HepG2 (cell line): ENCODE measurements around the gene LMAN1L. TPM values are rescaled to one million over a fixed set of nuclear protein-coding genes. Genes with fewer than 3 reads are reported as not detected.
"Not testable (repeated sequence)": the region's sequence is repeated elsewhere in the genome, so short reads cannot be mapped to it uniquely, and the experiment has no call there.

Source experiments
- ATAC-seq: fragments of 200-7000 bp; cut with Tn5 transposase; 3 replicates; pipeline ENCODE4 v1.9.1; 2020; ENCODE audit warnings: mild to moderate bottlenecking, moderate library complexity
- BruUV-seq: library from RNA; stranded (reverse); fragments of 400-500 nt; replicated peaks from 2 replicates; lab custom pipeline; 2021; lab: Mats Ljungman, UMichigan
- CTCF ChIA-PET: fragments of 300-600 bp; formaldehyde crosslinking; extraction: SDS; loops from one replicate; lab custom pipeline; 2021; ENCODE audit warnings: low total read pairs, inconsistent platforms, low intra/inter-chr PET ratio; lab: Yijun Ruan, JAX
- POLR2A ChIA-PET: fragments of 350-600 bp; sonication (Branson Sonifier 250); formaldehyde crosslinking; loops from one replicate; lab custom pipeline; 2020; ENCODE audit warnings: antibody characterized with exemption, inconsistent platforms; lab: Yijun Ruan, JAX
- DNase-seq: peaks from one replicate; pipeline ENCODE4 v3.0.0-alpha.2; 2015; ENCODE audit warnings: low spot score
- FAIRE-seq: peaks from 3 replicates; lab custom pipeline; 2011; peaks lifted over from hg19 to GRCh38; lab: Jason Lieb, UNC
- H2AFZ ChIP-seq: one replicate; pipeline ENCODE4 v1.6.1; 2011; ENCODE audit warnings: low read length, inconsistent platforms
- H3K27ac ChIP-seq: fragments of 300-600 bp; 3 replicates; pipeline ENCODE4 v1.8.0; 2011; ENCODE audit warnings: mixed run types, mild to moderate bottlenecking, mixed read lengths, low read length, inconsistent platforms; ENCODE audit not compliant: insufficient read depth; ENCODE audit errors: extremely low read length
- H3K27me3 ChIP-seq, 2 experiments: fragments of 200-600 bp in 1 of 2; 2 replicates in 1 of 2; 3 replicates in 1 of 2; pipeline versions ENCODE4 v1.6.0 to v1.8.0; 2011; ENCODE audit warnings: low read length in 2 of 2, mild to moderate bottlenecking in 2 of 2, moderate library complexity in 2 of 2, inconsistent platforms in 1 of 2; ENCODE audit not compliant: insufficient read depth in 2 of 2, control insufficient read depth in 1 of 2
- H3K36me3 ChIP-seq, 2 experiments: fragments of 200-600 bp in 1 of 2; replicated peaks in 1 of 2; 2 replicates in 1 of 2; 3 replicates in 1 of 2; pipeline versions ENCODE4 v1.5.1 to v1.8.0; 2011; ENCODE audit warnings: low read length in 2 of 2, inconsistent platforms in 1 of 2; ENCODE audit not compliant: insufficient read depth in 2 of 2, control insufficient read depth in 1 of 2
- H3K4me1 ChIP-seq: 2 replicates; pipeline ENCODE4 v1.5.1; 2012; ENCODE audit warnings: low read length, inconsistent platforms; ENCODE audit not compliant: insufficient read depth
- H3K4me2 ChIP-seq: 2 replicates; pipeline ENCODE4 v1.6.0; 2011; ENCODE audit warnings: low read depth, low read length, inconsistent platforms
- H3K4me3 ChIP-seq, 3 experiments: fragments of 200-600 bp in 1 of 3; sonication (generic), shearing (Covaris generic) in 1 of 3; replicated peaks in 1 of 3; 2 replicates each; pipeline ENCODE4 v1.5.1; 2011 to 2016; ENCODE audit warnings: low read length in 3 of 3, inconsistent platforms in 2 of 3, low read depth in 2 of 3, mild to moderate bottlenecking in 2 of 3, control low read depth in 1 of 3, mixed read lengths in 1 of 3; ENCODE audit not compliant: insufficient read depth in 1 of 3
- H3K79me2 ChIP-seq: one replicate; pipeline ENCODE4 v1.6.1; 2011; ENCODE audit warnings: low read length, inconsistent platforms; ENCODE audit not compliant: insufficient read depth
- H3K9ac ChIP-seq: 2 replicates; pipeline ENCODE4 v1.6.0; 2011; ENCODE audit warnings: mild to moderate bottlenecking, low read depth, low read length, inconsistent platforms; ENCODE audit not compliant: insufficient read depth
- H3K9me3 ChIP-seq: 2 replicates; pipeline ENCODE4 v1.5.1; 2012; ENCODE audit warnings: mild to moderate bottlenecking, low read length
- H4K20me1 ChIP-seq: 2 replicates; pipeline ENCODE4 v1.6.0; 2011; ENCODE audit warnings: inconsistent platforms, mild to moderate bottlenecking, low read length, moderate library complexity; ENCODE audit not compliant: insufficient read depth
- ZMYM4 ChIP-seq: sonication (generic); formaldehyde crosslinking; IDR thresholded peaks from 2 replicates; pipeline ENCODE4 v1.8.1; 2023; ENCODE audit warnings: mild to moderate bottlenecking, missing genetic modification reagents
- WGBS: methylation state at CpG from one replicate; pipeline ENCODE4 v1.1.6; 2017; ENCODE audit warnings: low lambda C conversion rate; 5-methylcytosine and 5-hydroxymethylcytosine counted together
- in situ Hi-C: cut with HindIII; loops from 2 replicates; pipeline ENCODE4 v1.10.0; 2017; ENCODE audit warnings: low pct_unique_long_range_greater_than_20kb; ENCODE audit not compliant: extremely low pct_ligation_motif_present
- intact Hi-C: fragments of 100-400 bp; cut with micrococcal nuclease; formaldehyde crosslinking; loops from one replicate; pipeline ENCODE4 v1.10.0; 2022; ENCODE audit not compliant: unreplicated experiment
- polyA plus RNA-seq, 8 experiments: library from polyadenylated mRNA; depleted of rRNA in 3 of 8; stranded (reverse) in 7 of 8; unstranded in 1 of 8; fragments of >200 nt; fragmentation: Illumina TruSeq in 4 of 8; extraction: Trizol in 4 of 8; gene quantifications; 2 replicates each; pipeline versions ENCODE4 v1.2.1 to v1.2.3, GENCODE V29; 2011 to 2016; ENCODE audit warnings: low read depth in 4 of 8, missing spikeins in 1 of 8, mixed read lengths in 1 of 8; ENCODE audit not compliant: insufficient read depth in 1 of 8
- total RNA-seq, 5 experiments: library from RNA; depleted of rRNA; stranded (reverse); fragments of >200 nt; fragmentation: Illumina TruSeq; extraction: Trizol; gene quantifications; 2 replicates each; pipeline ENCODE4 v1.2.3, GENCODE V29; 2016; ENCODE audit warnings: low read depth in 1 of 5
- TF ChIP-seq, protein P1 (sequence below): sonication (generic); formaldehyde crosslinking; IDR thresholded peaks from 2 replicates; pipeline ENCODE4 v1.5.1; 2020; ENCODE audit warnings: mild to moderate bottlenecking, missing genetic modification reagents, moderate library complexity

Gene LMAN1L
- total and polyA plus RNA-seq, 2 of the 13 experiments (the other 11 are each of a cell fraction or from before 2014, with no cell fraction given), result not detected

DNA sequence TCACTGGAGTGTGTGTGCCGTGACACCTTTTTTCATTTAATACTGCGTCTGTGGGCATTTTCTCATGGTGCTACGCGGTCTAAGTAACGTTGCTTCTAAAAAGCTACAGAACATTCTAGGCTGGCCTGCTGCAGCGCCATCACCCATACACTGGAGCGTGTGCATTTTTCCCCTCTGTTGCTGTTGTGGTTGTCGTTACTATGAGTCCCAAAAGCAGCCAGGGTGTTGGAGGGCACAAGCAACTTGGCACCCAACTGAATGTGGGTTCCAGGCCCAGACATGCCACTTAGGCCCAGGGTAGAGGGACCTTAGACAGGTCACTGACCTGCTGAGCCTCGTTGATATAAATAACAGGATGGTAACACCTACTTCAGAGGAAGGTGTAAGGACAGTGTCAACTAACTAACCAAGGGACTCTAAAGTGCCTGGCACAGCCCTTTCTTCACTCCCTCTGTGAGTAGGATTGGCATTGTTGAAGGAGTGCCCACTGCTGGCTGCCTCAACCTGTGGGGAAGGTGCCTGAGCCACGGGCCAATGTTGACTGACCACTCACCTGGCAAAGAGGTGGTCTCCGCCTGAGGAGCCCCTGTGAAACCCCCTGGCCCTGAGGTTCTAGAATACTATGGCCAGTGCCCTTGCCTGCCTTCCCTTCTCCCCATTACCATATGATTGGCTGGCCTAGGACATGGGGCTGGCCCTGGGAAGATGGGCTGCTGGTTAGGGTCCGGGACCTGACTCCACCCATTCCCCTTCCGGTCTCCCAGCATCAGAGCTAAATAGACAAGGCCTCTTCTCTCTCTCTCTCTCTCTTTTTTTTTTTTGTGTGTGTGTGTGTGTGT lies 27.2 kb upstream of the LMAN1L start:
- H3K79me2 ChIP-seq, result peaks cover 59% of the 10 kb centered on the region
- no peak overlapping the region for H3K27ac ChIP-seq
- no peak overlapping the region for H3K9ac ChIP-seq
- WGBS, result 90% methylated on average over 11 of the region's 13 CpGs
- no peak overlapping the region for H3K4me2 ChIP-seq
- DNase-seq (no peak), FAIRE-seq (no peak), ATAC-seq (no peak)
- H3K4me1 ChIP-seq, result peaks cover 64% of the 10 kb centered on the region
- CTCF ChIA-PET, result no interaction called here
- H3K9me3 ChIP-seq, result no peaks in the 10 kb centered on the region
- BruUV-seq, result no TSS peak
- no peak overlapping the region for H2AFZ ChIP-seq
- POLR2A ChIA-PET, result interaction anchor here (1.6 kb wide), 1 partner anchor 154 kb away, joined by 4 read pairs; no protein-coding TSS in a partner anchor
- peaks cover 6 to 25% of the 10 kb centered on the region in 2 experiments; a peak in 4 of 5 replicates for H3K36me3 ChIP-seq
- H4K20me1 ChIP-seq, result peaks cover 24% of the 10 kb centered on the region
- in situ Hi-C loops (loop anchor here (10.0 kb wide), 1 partner anchor 241 kb away; the partner anchor contains the start of gene ARID3B), intact Hi-C loops (no loop called here)
- H3K27me3 ChIP-seq, result no peaks in the 10 kb centered on the region
- TF ChIP-seq, protein P1, sequence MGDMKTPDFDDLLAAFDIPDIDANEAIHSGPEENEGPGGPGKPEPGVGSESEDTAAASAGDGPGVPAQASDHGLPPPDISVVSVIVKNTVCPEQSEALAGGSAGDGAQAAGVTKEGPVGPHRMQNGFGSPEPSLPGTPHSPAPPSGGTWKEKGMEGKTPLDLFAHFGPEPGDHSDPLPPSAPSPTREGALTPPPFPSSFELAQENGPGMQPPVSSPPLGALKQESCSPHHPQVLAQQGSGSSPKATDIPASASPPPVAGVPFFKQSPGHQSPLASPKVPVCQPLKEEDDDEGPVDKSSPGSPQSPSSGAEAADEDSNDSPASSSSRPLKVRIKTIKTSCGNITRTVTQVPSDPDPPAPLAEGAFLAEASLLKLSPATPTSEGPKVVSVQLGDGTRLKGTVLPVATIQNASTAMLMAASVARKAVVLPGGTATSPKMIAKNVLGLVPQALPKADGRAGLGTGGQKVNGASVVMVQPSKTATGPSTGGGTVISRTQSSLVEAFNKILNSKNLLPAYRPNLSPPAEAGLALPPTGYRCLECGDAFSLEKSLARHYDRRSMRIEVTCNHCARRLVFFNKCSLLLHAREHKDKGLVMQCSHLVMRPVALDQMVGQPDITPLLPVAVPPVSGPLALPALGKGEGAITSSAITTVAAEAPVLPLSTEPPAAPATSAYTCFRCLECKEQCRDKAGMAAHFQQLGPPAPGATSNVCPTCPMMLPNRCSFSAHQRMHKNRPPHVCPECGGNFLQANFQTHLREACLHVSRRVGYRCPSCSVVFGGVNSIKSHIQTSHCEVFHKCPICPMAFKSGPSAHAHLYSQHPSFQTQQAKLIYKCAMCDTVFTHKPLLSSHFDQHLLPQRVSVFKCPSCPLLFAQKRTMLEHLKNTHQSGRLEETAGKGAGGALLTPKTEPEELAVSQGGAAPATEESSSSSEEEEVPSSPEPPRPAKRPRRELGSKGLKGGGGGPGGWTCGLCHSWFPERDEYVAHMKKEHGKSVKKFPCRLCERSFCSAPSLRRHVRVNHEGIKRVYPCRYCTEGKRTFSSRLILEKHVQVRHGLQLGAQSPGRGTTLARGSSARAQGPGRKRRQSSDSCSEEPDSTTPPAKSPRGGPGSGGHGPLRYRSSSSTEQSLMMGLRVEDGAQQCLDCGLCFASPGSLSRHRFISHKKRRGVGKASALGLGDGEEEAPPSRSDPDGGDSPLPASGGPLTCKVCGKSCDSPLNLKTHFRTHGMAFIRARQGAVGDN (CRISPR knock-in tag), result 0 out of 2 replicates have a peak, but pooled peaks have one; percentile 10
- TF ChIP-seq ZMYM4, result no peak
- H3K4me3 ChIP-seq, result no peak overlapping the region

DNA sequence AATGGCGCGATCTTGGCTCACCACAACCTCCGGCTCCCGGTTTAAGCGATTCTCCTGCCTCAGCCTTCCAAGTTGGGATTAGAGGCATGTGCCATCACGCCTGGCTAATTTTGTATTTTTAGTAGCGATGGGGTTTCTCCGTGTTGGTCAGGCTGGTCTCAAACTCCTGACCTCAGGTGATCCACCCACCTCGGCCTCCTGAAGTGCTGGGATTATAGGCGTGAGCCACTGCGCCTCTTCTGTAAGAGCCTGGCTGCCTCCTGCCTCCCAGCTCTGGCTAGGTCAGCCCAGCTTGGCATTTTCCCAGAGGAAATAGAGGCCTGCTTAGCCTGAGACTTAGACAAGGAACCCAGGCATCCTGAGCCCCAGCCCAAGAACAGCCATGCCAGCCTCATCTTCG lies 26.6 kb upstream of the LMAN1L start:
- in situ Hi-C loops, result loop anchor here (10.0 kb wide), 1 partner anchor 241 kb away; the partner anchor contains the start of gene ARID3B
- Histone ChIP-seq H3K36me3 (peaks cover 7 to 28% of the 10 kb centered on the region in 2 experiments; a peak in 4 of 5 replicates), H4K20me1 (peaks cover 24% of the 10 kb centered on the region), H3K79me2 (peaks cover 59% of the 10 kb centered on the region), H3K4me1 (peaks cover 58% of the 10 kb centered on the region)
- H3K27ac ChIP-seq, H3K27me3 ChIP-seq, H3K4me3 ChIP-seq, FAIRE-seq, intact Hi-C loops, BruUV-seq, DNase-seq, ATAC-seq, H3K4me2 ChIP-seq, CTCF ChIA-PET, H3K9me3 ChIP-seq, H3K9ac ChIP-seq, POLR2A ChIA-PET, H2AFZ ChIP-seq: not testable (repeated sequence)
- WGBS, result over 99% methylated on average over 12 of the region's 12 CpGs
